ENCODE data around the gene RCL1. TPM values are rescaled to one million over a fixed set of nuclear protein-coding genes. Genes with fewer than 3 reads are reported as not detected.

Gene RCL1
- total and polyA plus RNA-seq, 2 of the 13 experiments (the other 11 are each of a cell fraction or from before 2014, with no cell fraction given), result 22.3 to 31.6 TPM

GRCh38 chr9:4805191-4805918 is 12.6 kb downstream of the RCL1 start (continued):
- TF ChIP-seq SALL2 (CRISPR knock-in tag; IDR thresholded peaks at IDR 0.05), result no peak
- TF ChIP-seq MYC (CRISPR knock-in tag; IDR thresholded peaks at IDR 0.05; ENCODE audit: borderline replicate concordance), result no peak
- no peak for TF ChIP-seq CENPT (CRISPR knock-in tag; IDR thresholded peaks at IDR 0.05; ENCODE audit: low read depth)
- no peak for TF ChIP-seq ZNF253 (CRISPR knock-in tag; IDR thresholded peaks at IDR 0.05; ENCODE audit: borderline replicate concordance)
- TF ChIP-seq CHCHD3 (CRISPR knock-in tag; IDR thresholded peaks at IDR 0.05), result no peak
- TF ChIP-seq ZNF784 (CRISPR knock-in tag; IDR thresholded peaks at IDR 0.05; ENCODE audit: borderline replicate concordance), result no peak
- TF ChIP-seq PRDM10 (CRISPR knock-in tag; IDR thresholded peaks at IDR 0.05; ENCODE audit: low read depth), result no peak

GRCh38 chr9:4810565-4810964 is 17.8 kb downstream of the RCL1 start:
- H2AFZ ChIP-seq (ENCODE audit: low read length), result no peak overlapping the region
- H3K27ac ChIP-seq (ENCODE audit: extremely low read length, insufficient read depth, low read length), result no peak overlapping the region
- H3K4me2 ChIP-seq (ENCODE audit: low read depth, low read length), result no peak overlapping the region
- H3K4me1 ChIP-seq (ENCODE audit: insufficient read depth, low read length), result peaks cover 25% of the 10 kb centered on the region
- no peaks in the 10 kb centered on the region for H4K20me1 ChIP-seq (ENCODE audit: insufficient read depth, low read length)
- intact Hi-C loops (cut with micrococcal nuclease; ENCODE audit: unreplicated experiment), result no loop called here
- ChIA-PET CTCF (ENCODE audit: low intra/inter-chr PET ratio, low total read pairs) (no interaction called here), POLR2A (no interaction called here)
- ATAC-seq (no peak), FAIRE-seq (no peak), DNase-seq (ENCODE audit: low spot score) (no peak)
- H3K27me3 ChIP-seq (ENCODE audit: control insufficient read depth in 1 of 2, insufficient read depth in 2 of 2, low read length in 2 of 2), result no peaks in the 10 kb centered on the region
- H3K9ac ChIP-seq (ENCODE audit: insufficient read depth, low read depth, low read length), result no peak overlapping the region
- 96% methylated on average over 1 of the region's 1 CpG for WGBS (ENCODE audit: low lambda C conversion rate)
- TF ChIP-seq BRD4 (CRISPR knock-in tag; IDR thresholded peaks at IDR 0.05) (no peak), ZNF7 (CRISPR knock-in tag; IDR thresholded peaks at IDR 0.05) (peak; percentile 47; the same call in 1 of the 2 replicates), ZNF558 (CRISPR knock-in tag; IDR thresholded peaks at IDR 0.05; ENCODE audit: borderline replicate concordance) (no peak), ZBTB14 (CRISPR knock-in tag; IDR thresholded peaks at IDR 0.05) (no peak)
- no TSS peak for BruUV-seq (replicated peaks)
- in situ Hi-C loops (cut with HindIII; ENCODE audit: extremely low pct_ligation_motif_present, low pct_unique_long_range_greater_than_20kb), result no loop called here
- H3K36me3 ChIP-seq (replicated peaks in 1 of 2; ENCODE audit: control insufficient read depth in 1 of 2, insufficient read depth in 2 of 2, low read length in 2 of 2), result no peaks in the 10 kb centered on the region
- H3K4me3 ChIP-seq (replicated peaks in 1 of 3; ENCODE audit: insufficient read depth in 1 of 3, low read depth in 2 of 3, low read length in 3 of 3), result no peak overlapping the region
- peaks cover 78% of the 10 kb centered on the region for H3K79me2 ChIP-seq (ENCODE audit: insufficient read depth, low read length)
- H3K9me3 ChIP-seq (ENCODE audit: low read length), result peaks cover 13% of the 10 kb centered on the region; the same call in 1 of the 2 replicates

Data from HepG2 (cell line).